Upper lobe of right lung (tissue), 1 donor: ENCODE results near the gene JADE2. TPM values are rescaled to one million over a fixed set of nuclear protein-coding genes. Genes with fewer than 3 reads are reported as not detected.

Source experiments
- ATAC-seq: fragments of 200-7000 bp; cut with Tn5 transposase; one replicate; pipeline ENCODE4 v1.9.1; 2020; ENCODE audit warnings: mild to moderate bottlenecking, moderate library complexity
- DNase-seq: peaks from one replicate; pipeline ENCODE4 v3.0.0-alpha.2; 2020
- H3K27ac ChIP-seq: fragments of 200-600 bp; one replicate; pipeline ENCODE4 v1.8.0; 2022
- H3K27me3 ChIP-seq: fragments of 200-600 bp; one replicate; pipeline ENCODE4 v1.8.0; 2022; ENCODE audit warnings: mild to moderate bottlenecking
- H3K36me3 ChIP-seq: fragments of 200-600 bp; one replicate; pipeline ENCODE4 v1.8.0; 2022
- H3K4me1 ChIP-seq: fragments of 200-600 bp; one replicate; pipeline ENCODE4 v1.8.0; 2022
- H3K4me3 ChIP-seq: fragments of 200-600 bp; one replicate; pipeline ENCODE4 v1.8.0; 2022; ENCODE audit warnings: mild to moderate bottlenecking
- H3K9me3 ChIP-seq: fragments of 200-600 bp; one replicate; pipeline ENCODE4 v1.8.0; 2022
- intact Hi-C: fragments of 100-400 bp; cut with DNase I; formaldehyde crosslinking; loops from one replicate; pipeline ENCODE4 v1.11.0; 2022
- total RNA-seq: library from RNA; stranded (reverse); fragmentation: NEBNext Ultra II Directional; extraction: Animal tissue kit (Norgen Biotek cat#: 25700); gene quantifications from one replicate; pipeline ENCODE4 v1.2.1, GENCODE V29; 2021
- TF ChIP-seq, protein P1 (sequence below): fragments of 200-600 bp; IDR thresholded peaks from one replicate; pipeline ENCODE4 v1.8.0; 2022; ENCODE audit warnings: antibody characterized with exemption
- donor health status: DM: no; HTN: yes; CAD: no; lungs with severe emphysema.

The JADE2 gene
- total RNA-seq, 1 donor from 2014 or later, result 86.7 TPM

DNA sequence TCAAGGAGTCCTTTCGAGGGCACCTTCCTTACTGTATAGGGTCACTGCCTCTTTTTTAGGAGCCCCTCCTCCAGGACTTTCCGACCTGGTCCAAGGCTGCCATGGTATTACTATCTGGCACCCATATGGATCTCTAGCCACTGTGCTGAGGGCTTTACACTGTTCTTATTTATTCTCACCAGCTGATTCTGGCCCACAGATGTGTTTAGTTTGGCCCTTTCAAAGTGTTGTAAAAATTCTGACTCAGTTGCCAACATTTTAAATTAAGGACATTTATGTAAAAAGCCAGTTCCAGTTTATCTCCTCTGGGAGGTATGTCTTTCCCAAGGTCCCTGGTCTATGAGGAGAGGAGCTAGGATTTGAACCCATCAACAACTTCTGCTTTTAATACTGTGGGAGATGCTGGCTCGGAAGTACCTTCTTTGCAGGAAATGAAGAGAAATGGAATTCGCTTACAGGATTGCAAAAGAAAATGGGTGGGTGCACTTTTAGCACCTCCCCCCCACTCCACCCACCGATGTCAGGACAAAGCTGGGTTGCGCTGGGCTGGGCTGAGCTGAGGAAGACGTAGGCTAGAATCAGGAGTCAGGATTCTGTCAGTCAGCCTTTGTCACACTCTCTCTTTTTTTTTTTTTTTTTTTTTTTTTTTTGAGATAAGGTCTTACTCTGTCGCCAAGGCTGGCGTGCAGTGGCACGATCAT lies 7.8 kb downstream of the JADE2 start:
- Histone ChIP-seq H3K4me1 (peaks cover 59% of the 10 kb centered on the region), H3K36me3 (peaks cover 28% of the 10 kb centered on the region), H3K27ac (no peak overlapping the region), H3K9me3 (no peaks in the 10 kb centered on the region), H3K27me3 (no peaks in the 10 kb centered on the region), H3K4me3 (no peak overlapping the region)
- ATAC-seq (peak; percentile 81), DNase-seq (peak; percentile 79)
- intact Hi-C loops, result loop anchor here (10.0 kb wide), 1 partner anchor 128 kb away; no protein-coding TSS in a partner anchor
- TF ChIP-seq, protein P1, sequence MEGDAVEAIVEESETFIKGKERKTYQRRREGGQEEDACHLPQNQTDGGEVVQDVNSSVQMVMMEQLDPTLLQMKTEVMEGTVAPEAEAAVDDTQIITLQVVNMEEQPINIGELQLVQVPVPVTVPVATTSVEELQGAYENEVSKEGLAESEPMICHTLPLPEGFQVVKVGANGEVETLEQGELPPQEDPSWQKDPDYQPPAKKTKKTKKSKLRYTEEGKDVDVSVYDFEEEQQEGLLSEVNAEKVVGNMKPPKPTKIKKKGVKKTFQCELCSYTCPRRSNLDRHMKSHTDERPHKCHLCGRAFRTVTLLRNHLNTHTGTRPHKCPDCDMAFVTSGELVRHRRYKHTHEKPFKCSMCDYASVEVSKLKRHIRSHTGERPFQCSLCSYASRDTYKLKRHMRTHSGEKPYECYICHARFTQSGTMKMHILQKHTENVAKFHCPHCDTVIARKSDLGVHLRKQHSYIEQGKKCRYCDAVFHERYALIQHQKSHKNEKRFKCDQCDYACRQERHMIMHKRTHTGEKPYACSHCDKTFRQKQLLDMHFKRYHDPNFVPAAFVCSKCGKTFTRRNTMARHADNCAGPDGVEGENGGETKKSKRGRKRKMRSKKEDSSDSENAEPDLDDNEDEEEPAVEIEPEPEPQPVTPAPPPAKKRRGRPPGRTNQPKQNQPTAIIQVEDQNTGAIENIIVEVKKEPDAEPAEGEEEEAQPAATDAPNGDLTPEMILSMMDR, result no peak

DNA sequence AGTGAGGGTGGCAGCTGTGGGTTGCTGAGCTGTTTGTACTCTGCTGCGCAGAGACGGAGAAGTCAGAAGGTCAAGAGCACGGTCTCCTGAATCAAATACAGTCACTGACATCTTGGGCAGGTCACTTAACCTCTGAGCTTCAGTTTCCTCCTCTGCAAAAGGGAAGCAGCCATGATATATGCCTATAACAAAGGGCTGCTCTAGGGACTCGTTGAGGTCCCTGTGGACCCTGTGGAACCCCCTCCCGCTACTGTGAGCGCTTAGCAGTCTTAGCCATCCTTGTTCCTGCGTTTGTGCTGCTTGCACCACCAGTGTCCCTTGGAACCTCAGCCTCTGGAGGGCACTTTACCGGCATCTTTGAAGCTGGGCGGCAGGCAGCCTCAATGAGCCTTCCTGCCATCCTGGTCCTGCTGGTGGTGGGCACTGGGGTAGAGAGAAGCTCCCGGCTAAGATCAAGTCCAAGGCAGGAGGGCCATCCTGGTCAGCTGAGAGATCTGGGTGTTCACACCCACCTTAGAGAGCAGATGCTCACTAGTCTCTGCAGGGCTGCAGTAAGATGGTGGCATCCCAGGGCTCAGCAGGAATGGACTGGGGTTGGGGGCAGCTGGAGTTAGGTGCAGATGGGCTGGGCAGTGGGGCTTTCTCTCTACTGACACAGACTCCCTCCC lies 8.7 kb downstream of the JADE2 start:
- peaks cover 37% of the 10 kb centered on the region for H3K36me3 ChIP-seq
- no peak overlapping the region for H3K27ac ChIP-seq
- ATAC-seq, result no peak
- TF ChIP-seq, protein P1, result no peak
- DNase-seq, result no peak
- no peaks in the 10 kb centered on the region for H3K27me3 ChIP-seq
- no peaks in the 10 kb centered on the region for H3K9me3 ChIP-seq
- intact Hi-C loops, result loop anchor here (10.0 kb wide), 1 partner anchor 129 kb away; no protein-coding TSS in a partner anchor
- peaks cover 49% of the 10 kb centered on the region for H3K4me1 ChIP-seq
- H3K4me3 ChIP-seq, result no peak overlapping the region

DNA sequence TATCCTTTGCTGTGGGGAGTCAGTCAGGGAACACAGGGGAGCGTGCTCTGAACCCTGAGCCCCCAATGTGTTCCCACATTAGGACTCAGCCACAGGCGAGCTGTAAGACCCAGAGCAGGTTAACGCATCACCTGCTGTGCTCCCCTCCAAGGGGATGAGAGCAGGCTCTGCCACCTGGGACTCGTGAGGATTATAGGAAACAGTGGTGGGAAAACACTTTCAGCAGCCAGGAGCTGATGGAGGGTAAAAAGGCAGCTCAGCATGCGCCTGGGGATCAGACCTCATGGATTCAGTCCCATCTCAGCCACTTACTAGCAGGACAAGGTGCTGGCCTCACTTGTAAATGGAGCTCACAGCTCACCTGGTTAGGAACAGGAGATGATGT lies 9.2 kb downstream of the JADE2 start:
- Histone ChIP-seq H3K9me3 (no peaks in the 10 kb centered on the region), H3K4me1 (peaks cover 44% of the 10 kb centered on the region), H3K27me3 (no peaks in the 10 kb centered on the region), H3K4me3 (no peak overlapping the region), H3K36me3 (peaks cover 43% of the 10 kb centered on the region), H3K27ac (no peak overlapping the region)
- ATAC-seq (no peak), DNase-seq (no peak)
- TF ChIP-seq, protein P1, result no peak
- intact Hi-C loops, result loop anchor here (10.0 kb wide), 1 partner anchor 130 kb away; no protein-coding TSS in a partner anchor

DNA sequence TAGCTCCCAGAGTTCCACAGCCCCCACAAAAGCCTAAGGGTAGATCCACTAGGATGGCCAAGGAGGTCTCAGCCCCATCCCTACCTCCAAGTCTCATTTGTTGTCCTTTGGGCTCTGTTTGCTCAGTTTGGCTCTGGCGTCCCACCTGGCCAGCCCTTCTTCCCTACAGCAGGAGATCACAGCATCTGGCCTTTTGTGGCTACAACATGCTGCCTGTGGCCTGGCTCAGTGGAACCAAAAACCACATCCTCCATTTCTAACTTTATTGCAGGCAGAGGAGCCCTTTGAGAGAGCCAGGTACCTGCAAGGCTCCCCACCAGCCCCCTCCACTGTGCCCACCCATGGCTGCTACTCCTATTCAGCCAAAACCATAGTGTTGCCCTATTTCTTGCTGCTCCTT lies 11.4 kb downstream of the JADE2 start:
- intact Hi-C loops, result loop anchor here (10.0 kb wide), 1 partner anchor 132 kb away; no protein-coding TSS in a partner anchor
- no peak for DNase-seq
- Histone ChIP-seq H3K9me3 (no peaks in the 10 kb centered on the region), H3K27ac (no peak overlapping the region), H3K4me3 (no peak overlapping the region), H3K4me1 (peaks cover 31% of the 10 kb centered on the region), H3K27me3 (no peaks in the 10 kb centered on the region), H3K36me3 (peaks cover 64% of the 10 kb centered on the region)
- TF ChIP-seq, protein P1, result no peak
- no peak for ATAC-seq

DNA sequence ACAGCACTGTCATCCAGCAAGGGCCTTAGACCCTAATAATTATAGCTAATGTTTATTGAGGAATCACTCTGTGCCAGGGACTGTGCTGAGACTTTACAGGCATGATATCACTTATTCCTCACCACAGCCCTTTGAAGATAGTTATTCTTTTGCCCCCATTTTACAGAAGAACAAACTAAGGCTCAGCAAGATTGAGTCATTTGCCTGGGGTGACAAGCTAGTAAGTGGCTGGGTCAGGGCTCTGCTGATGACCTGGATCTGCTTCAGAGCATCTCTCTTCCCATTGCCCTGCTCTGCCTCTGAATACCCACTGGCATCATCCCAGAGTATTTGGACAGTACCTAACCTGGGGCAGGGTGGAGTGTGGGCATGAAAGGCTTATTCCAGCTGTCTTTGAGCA lies 11.8 kb downstream of the JADE2 start:
- H3K36me3 ChIP-seq, result peaks cover 68% of the 10 kb centered on the region
- no peak overlapping the region for H3K4me3 ChIP-seq
- H3K4me1 ChIP-seq, result peaks cover 27% of the 10 kb centered on the region
- TF ChIP-seq, protein P1, result no peak
- no peak for ATAC-seq
- no peak overlapping the region for H3K27ac ChIP-seq
- H3K9me3 ChIP-seq, result no peaks in the 10 kb centered on the region
- DNase-seq, result no peak
- H3K27me3 ChIP-seq, result no peaks in the 10 kb centered on the region
- intact Hi-C loops, result loop anchor here (10.0 kb wide), 1 partner anchor 132 kb away; no protein-coding TSS in a partner anchor
